Measurements from ENCODE around the gene SLC38A10.

The SLC38A10 gene

GRCh38 chr17:81202318-81202717 is 92.8 kb downstream of the SLC38A10 start:
- no peak for DNase-seq (ENCODE audit: low spot score)

- peak; percentile 80 for DNase-seq (ENCODE audit: low spot score)
Measured at GRCh38 chr17:81200695-81201580, 94.2 kb downstream of the SLC38A10 start.

GRCh38 chr17:81200201-81200600 is 94.9 kb downstream of the SLC38A10 start:
- no peak for DNase-seq (ENCODE audit: low spot score)

GRCh38 chr17:81199482-81199830 is 95.7 kb downstream of the SLC38A10 start:
- DNase-seq (ENCODE audit: low spot score) = no peak

GRCh38 chr17:81198826-81199481 is 96.2 kb downstream of the SLC38A10 start:
- DNase-seq (ENCODE audit: low spot score) = no peak

- DNase-seq (ENCODE audit: low spot score) = no peak
Measured at GRCh38 chr17:81197831-81198490, 97.1 kb downstream of the SLC38A10 start.

GRCh38 chr17:81197409-81197795 is 97.7 kb downstream of the SLC38A10 start:
- no peak for DNase-seq (ENCODE audit: low spot score)

GRCh38 chr17:81196505-81197408 is 98.3 kb downstream of the SLC38A10 start:
- no peak for DNase-seq (ENCODE audit: low spot score)

GRCh38 chr17:81195941-81196495 is 99.1 kb downstream of the SLC38A10 start:
- no peak for DNase-seq (ENCODE audit: low spot score)
